NCI-H748 (cell line): Measurements from ENCODE around the gene NBAS.
"Not testable (repeated sequence)": the region's sequence is repeated elsewhere in the genome, so short reads cannot be mapped to it uniquely, and the experiment has no call there.

ENCODE experiments used
- DNase-seq: peaks from one replicate; lab custom pipeline; 2025; ENCODE audit not compliant: unreplicated experiment; lab: John Stamatoyannopoulos, UW

The NBAS gene

GRCh38 chr2:15272942-15273341, 288.2 kb downstream of the NBAS start:
- no peak for DNase-seq

- DNase-seq, result no peak
These were observed 289.1 kb downstream of the NBAS start for GRCh38 chr2:15271941-15272542.

- no peak for DNase-seq
These were observed 289.9 kb downstream of the NBAS start for GRCh38 chr2:15271276-15271675.

GRCh38 chr2:15269043-15269442, 292.1 kb downstream of the NBAS start:
- no peak for DNase-seq

GRCh38 chr2:15265889-15266288, 295.2 kb downstream of the NBAS start:
- no peak for DNase-seq

- DNase-seq, result no peak
These were observed 297.0 kb downstream of the NBAS start for GRCh38 chr2:15263976-15264685.

GRCh38 chr2:15262792-15263191, 298.3 kb downstream of the NBAS start:
- no peak for DNase-seq

- DNase-seq, result peak; percentile 50
These were observed 300.3 kb downstream of the NBAS start for GRCh38 chr2:15260835-15261234.

GRCh38 chr2:15260196-15260595, 300.9 kb downstream of the NBAS start:
- no peak for DNase-seq

GRCh38 chr2:15259356-15259756, 301.8 kb downstream of the NBAS start:
- peak; percentile 14 for DNase-seq

GRCh38 chr2:15258385-15258784, 302.7 kb downstream of the NBAS start:
- DNase-seq, result not testable (repeated sequence)

- no peak for DNase-seq
These were observed 307.3 kb downstream of the NBAS start for GRCh38 chr2:15253835-15254286.

GRCh38 chr2:15253247-15253646, 307.9 kb downstream of the NBAS start:
- DNase-seq, result no peak

- DNase-seq, result no peak
These were observed 309.4 kb downstream of the NBAS start for GRCh38 chr2:15251753-15252152.

GRCh38 chr2:15250946-15251345, 310.2 kb downstream of the NBAS start:
- DNase-seq, result not testable (repeated sequence)

- DNase-seq, result no peak
These were observed 314.3 kb downstream of the NBAS start for GRCh38 chr2:15246870-15247269.

GRCh38 chr2:15243762-15244161, 317.4 kb downstream of the NBAS start:
- DNase-seq, result peak; percentile 89

- DNase-seq, result peak; percentile 33
These were observed 318.1 kb downstream of the NBAS start for GRCh38 chr2:15242936-15243461.

- DNase-seq, result no peak
These were observed 319.2 kb downstream of the NBAS start for GRCh38 chr2:15241929-15242328.

GRCh38 chr2:15241201-15241600, 319.9 kb downstream of the NBAS start:
- DNase-seq, result peak; percentile 38

- no peak for DNase-seq
These were observed 323.1 kb downstream of the NBAS start for GRCh38 chr2:15238028-15238427.

- DNase-seq, result no peak
These were observed 330.4 kb downstream of the NBAS start for GRCh38 chr2:15230599-15231192.
